GM10266 (cell line): ENCODE results near the gene GNRHR.

Experiments used
- DNase-seq: peaks from one replicate; pipeline ENCODE4 v3.0.0; 2012; ENCODE audit errors: extremely low spot score
- CTCF ChIP-seq: IDR thresholded peaks from 2 replicates; pipeline ENCODE4 v1.5.1; 2012; ENCODE audit warnings: mild to moderate bottlenecking, low read depth; ENCODE audit not compliant: control insufficient read depth, insufficient read depth; ENCODE audit errors: missing control alignments

The GNRHR gene

GRCh38 chr4:67754288-67754687 lies at the start of gene GNRHR:
GNRHR (minus strand) TSS chr4:67754388; CDS start chr4:67754335, 53 bp downstream.
- no peak for DNase-seq
- no peak for TF ChIP-seq CTCF

- no peak for TF ChIP-seq CTCF
- no peak for DNase-seq
These were observed 42.6 kb upstream of the GNRHR start for GRCh38 chr4:67796810-67797209.

GRCh38 chr4:67790721-67791120 lies 36.5 kb upstream of the GNRHR start:
- no peak for DNase-seq
- no peak for TF ChIP-seq CTCF

- TF ChIP-seq CTCF: no peak
These were observed 33.1 kb upstream of the GNRHR start for GRCh38 chr4:67787311-67787710.

GRCh38 chr4:67785528-67785927 lies 31.3 kb upstream of the GNRHR start:
- no peak for TF ChIP-seq CTCF
- no peak for DNase-seq

More at GRCh38 chr4:67787311-67787710, 33.1 kb upstream of the GNRHR start:
- DNase-seq: no peak

GRCh38 chr4:67779631-67780030 lies 25.4 kb upstream of the GNRHR start:
- no peak for DNase-seq
- no peak for TF ChIP-seq CTCF

GRCh38 chr4:67776746-67777145 lies 22.6 kb upstream of the GNRHR start:
- TF ChIP-seq CTCF: no peak
- no peak for DNase-seq
